GM21786 (cell line): Measurements from ENCODE around the gene AKIRIN2.

ENCODE experiments used
- ATAC-seq: cut with Tn5 transposase; IDR thresholded peaks from one replicate; pipeline ENCODE4 v1.9.1; 2021; ENCODE audit not compliant: unreplicated experiment

Gene AKIRIN2

DNA sequence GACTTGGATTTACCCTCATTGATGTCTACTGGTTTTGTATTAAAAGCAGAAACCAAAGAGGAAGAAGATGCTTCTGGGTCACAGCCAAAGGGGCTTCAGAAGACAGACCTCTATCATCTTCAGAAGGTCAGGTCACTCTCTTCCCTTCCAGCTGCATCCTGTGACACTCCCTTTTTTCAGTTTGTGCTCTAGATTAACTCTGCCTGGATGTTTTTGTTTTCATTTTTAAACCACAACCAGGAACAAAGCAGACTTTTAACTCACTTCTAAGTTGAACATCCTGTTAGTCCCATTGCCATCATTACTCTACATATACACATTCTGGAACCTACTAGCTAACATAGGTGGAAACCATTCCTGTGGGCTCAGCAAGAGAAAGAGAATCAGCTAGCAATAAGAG, 45.2 kb downstream of the AKIRIN2 start:
- ATAC-seq, result peak; percentile 84

DNA sequence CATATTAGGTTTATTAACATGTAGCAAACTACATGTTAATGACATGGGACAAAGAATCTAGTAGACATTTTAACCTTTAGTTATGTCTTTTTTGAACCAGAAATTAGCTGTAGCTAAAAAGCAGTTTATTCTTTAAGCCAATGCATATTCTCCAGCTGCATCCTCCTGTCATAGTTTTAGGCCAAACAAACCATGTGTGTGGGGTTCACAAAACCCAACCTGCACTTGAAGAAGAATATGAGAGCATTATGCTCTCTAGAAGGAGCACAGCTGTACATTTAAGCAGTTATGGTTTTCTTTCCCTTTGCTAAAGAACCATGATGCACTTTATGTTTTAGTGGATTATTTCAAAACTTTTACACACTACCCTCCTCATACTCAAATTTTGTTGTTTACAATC, 46.2 kb downstream of the AKIRIN2 start:
- no peak for ATAC-seq

DNA sequence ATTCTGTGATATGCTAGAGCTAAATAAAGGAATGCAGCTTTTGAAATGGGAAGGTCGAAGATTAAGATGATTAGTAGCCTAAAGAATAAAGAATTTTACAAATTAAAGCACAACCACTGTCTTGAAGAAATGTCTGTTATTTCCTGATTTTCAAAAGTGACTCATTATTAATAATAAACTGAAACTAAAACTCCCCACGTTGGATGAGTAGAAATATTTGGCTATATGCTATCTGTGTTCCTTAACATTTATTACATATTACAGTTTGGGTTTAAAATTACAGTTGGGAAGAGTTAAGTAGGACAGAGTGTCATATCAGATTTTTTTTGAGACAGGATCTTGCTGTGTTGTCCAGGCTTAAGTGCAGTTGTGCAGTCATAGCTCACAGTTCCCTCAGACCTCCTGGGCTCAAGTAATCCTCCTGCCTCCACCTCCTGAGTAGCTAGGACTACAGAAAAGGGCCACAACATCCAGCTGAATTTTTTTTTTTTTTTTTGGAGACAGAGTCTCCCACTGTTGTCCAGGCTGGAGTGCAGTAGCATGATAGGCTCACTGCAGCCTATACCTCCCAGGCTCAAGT, 47.1 kb downstream of the AKIRIN2 start:
- no peak for ATAC-seq

DNA sequence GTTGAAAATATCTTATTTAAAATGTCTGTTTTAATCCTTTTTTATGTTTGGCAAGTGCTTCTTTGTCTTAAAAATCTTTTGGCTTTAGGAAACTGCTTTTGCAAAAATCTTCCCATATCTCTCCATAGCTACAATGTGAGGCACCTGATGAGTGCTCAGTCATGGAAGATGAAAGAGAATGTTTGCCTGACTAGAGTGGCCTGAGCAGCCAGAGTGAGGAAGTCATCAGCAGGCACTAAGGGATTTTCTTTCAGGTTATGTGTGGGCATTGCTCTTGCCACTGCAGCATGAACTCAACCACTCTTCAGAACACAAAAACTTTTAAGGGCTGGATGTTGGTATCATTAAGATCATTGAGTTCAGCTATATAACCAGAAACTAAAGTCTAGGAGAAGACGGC, 47.9 kb downstream of the AKIRIN2 start:
- ATAC-seq, result no peak

- ATAC-seq, result no peak
Measured at GRCh38 chr6:87653074-87653962, 48.7 kb downstream of the AKIRIN2 start.

- no peak for ATAC-seq
Measured at GRCh38 chr6:87645080-87645479, 57.0 kb downstream of the AKIRIN2 start.

DNA sequence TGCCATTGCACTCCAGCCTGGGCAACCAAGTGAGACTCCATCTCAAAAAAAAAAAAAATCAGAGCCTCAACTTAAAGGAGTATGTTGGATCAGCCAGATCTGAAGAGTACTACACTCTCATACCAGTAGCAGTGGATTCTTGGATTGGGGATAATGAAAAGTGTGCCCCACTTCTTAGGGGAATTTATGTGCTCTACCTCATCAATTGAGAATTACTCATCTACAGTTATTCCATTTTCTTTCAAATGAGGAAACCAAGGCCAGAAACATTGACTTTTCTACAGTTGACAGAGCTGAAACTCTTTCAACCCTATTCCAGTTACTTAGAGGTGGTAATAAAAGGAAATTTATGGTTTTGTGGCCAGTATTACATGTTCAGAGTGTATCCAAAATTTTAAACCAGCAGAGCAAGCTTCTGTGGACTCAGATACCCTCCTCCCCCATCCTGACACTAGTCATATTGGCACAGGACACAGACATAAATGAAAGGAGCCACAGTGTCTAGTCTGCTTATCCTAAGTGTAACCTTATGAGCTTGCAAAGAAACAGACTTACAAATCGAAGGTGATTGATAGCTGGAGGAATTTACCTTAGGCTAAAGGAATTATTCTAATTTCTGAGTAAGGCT, 60.9 kb downstream of the AKIRIN2 start:
- ATAC-seq, result no peak

- ATAC-seq, result no peak
Measured at GRCh38 chr6:87639373-87639772, 62.7 kb downstream of the AKIRIN2 start.

- ATAC-seq, result no peak
Measured at GRCh38 chr6:87637106-87637505, 64.9 kb downstream of the AKIRIN2 start.

DNA sequence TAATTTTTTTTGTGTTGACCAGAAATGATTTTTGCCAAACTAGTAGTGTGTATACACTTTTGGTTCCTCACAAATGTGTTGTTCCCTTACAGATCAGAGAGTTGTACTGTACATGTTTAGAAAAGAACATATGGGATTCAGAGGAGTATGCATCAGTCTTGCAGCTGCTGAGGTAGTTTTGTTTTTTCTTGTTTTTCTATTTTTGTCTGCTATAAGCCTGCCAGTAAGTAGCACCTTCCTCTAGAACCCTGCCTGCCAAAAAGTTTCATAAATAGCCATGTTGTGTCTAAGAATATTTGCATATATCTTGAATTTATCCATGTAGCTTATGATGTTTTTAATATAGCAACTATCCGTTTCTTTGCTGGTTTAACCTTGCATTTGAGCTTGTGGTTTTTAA, 65.7 kb downstream of the AKIRIN2 start:
- ATAC-seq, result no peak

DNA sequence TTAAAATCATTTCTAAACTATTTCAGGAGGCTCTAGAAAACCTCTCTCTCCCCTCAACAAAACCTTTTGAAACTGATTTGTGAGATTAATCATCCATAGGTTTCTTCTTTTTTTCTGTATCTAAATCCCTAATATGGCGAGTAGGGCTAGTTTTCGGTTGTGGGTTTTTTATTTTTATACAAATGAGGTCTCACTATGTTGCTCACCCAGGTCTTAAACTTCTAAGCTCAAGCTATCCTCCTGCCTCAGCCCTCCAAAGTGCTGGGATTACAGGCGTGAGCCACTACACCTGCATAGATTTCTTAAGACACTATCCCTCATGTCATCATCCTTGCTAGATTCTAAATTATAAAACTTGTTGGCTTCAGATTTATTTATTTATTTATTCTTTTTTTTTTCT, 68.2 kb downstream of the AKIRIN2 start:
- ATAC-seq, result no peak

DNA sequence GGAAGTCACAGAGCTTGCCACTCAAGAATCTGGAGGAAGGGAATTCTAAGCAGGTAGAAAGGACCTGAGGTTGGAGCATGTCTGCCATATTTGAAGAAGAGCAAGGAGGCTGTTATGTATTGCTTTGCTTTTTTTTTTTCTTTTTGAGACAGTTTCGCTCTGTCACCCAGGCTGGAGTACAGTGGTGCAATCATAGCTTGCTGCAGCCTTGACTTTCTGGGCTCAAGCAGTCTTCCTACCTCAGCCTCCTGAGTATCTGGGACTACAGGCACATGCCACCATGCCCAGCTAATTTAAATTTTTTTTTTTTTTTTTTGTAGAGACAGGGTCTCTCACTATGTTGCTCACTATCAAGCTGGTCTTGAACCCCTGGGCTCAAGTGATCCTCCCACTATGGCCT, 71.3 kb downstream of the AKIRIN2 start:
- ATAC-seq, result no peak

- ATAC-seq, result no peak
Measured at GRCh38 chr6:87628881-87629280, 73.2 kb downstream of the AKIRIN2 start.

GRCh38 chr6:87628424-87628823, 73.6 kb downstream of the AKIRIN2 start:
- ATAC-seq, result peak; percentile 78
